HepG2 (cell line): ENCODE measurements around the gene MSMB. TPM values are rescaled to one million over a fixed set of nuclear protein-coding genes. Genes with fewer than 3 reads are reported as not detected.

Experiments used
- ARNTL ChIP-seq: sonication (generic); formaldehyde crosslinking; IDR thresholded peaks from 2 replicates; pipeline ENCODE4 v1.4.0; 2020; ENCODE audit warnings: mild to moderate bottlenecking, missing genetic modification reagents
- EHMT2 ChIP-seq: fragments of 200-600 bp; sonication (generic); IDR thresholded peaks from 2 replicates; pipeline ENCODE4 v1.7.0; 2017; ENCODE audit warnings: antibody characterized with exemption, low read depth, low read length, borderline replicate concordance
- FOXC1 ChIP-seq: sonication (generic); formaldehyde crosslinking; IDR thresholded peaks from 2 replicates; pipeline ENCODE4 v1.8.0; 2022; ENCODE audit warnings: mild to moderate bottlenecking, missing genetic modification reagents, borderline replicate concordance
- KDM2A ChIP-seq: sonication (generic); formaldehyde crosslinking; IDR thresholded peaks from 2 replicates; pipeline ENCODE4 v1.4.0; 2020; ENCODE audit warnings: low read depth, missing genetic modification reagents, borderline replicate concordance
- MAFK ChIP-seq, 2 experiments: IDR thresholded peaks in 1 of 2; conservative IDR thresholded peaks in 1 of 2; 2 replicates each; pipeline ENCODE4 v1.6.1; 2011; ENCODE audit warnings: improper control_type of control experiment in 2 of 2, low read length in 2 of 2
- SMARCE1 ChIP-seq: fragments of 450-650 bp; IDR thresholded peaks from 2 replicates; pipeline ENCODE4 v1.6.1; 2017; ENCODE audit warnings: borderline replicate concordance
- SMC3 ChIP-seq: IDR thresholded peaks from 2 replicates; pipeline ENCODE4 v1.6.1; 2011; ENCODE audit warnings: low read length, improper control_type of control experiment
- ZBTB1 ChIP-seq: sonication (generic); formaldehyde crosslinking; IDR thresholded peaks from 2 replicates; pipeline ENCODE4 v1.4.0; 2020; ENCODE audit warnings: missing genetic modification reagents, borderline replicate concordance
- ZKSCAN5 ChIP-seq: sonication (generic); formaldehyde crosslinking; IDR thresholded peaks from 2 replicates; pipeline ENCODE4 v1.5.1; 2020; ENCODE audit warnings: mild to moderate bottlenecking, missing genetic modification reagents
- ZNF256 ChIP-seq: sonication (generic); formaldehyde crosslinking; conservative IDR thresholded peaks from 2 replicates; pipeline ENCODE4 v1.4.0; 2020; ENCODE audit warnings: missing genetic modification reagents
- ZNF3 ChIP-seq: IDR thresholded peaks from 2 replicates; pipeline ENCODE4 v1.7.0; 2017; ENCODE audit warnings: inconsistent platforms
- ZNF562 ChIP-seq: sonication (generic); formaldehyde crosslinking; IDR thresholded peaks from 2 replicates; pipeline ENCODE4 v1.8.0; 2022; ENCODE audit warnings: missing genetic modification reagents, borderline replicate concordance
- ZNF747 ChIP-seq: sonication (generic); formaldehyde crosslinking; IDR thresholded peaks from 2 replicates; pipeline ENCODE4 v1.8.1; 2023; ENCODE audit warnings: missing genetic modification reagents, mild to moderate bottlenecking, borderline replicate concordance
- ZSCAN22 ChIP-seq: sonication (generic); formaldehyde crosslinking; IDR thresholded peaks from 2 replicates; pipeline ENCODE4 v1.4.0; 2020; ENCODE audit warnings: mild to moderate bottlenecking, missing genetic modification reagents
- polyA plus RNA-seq, 8 experiments: library from polyadenylated mRNA; depleted of rRNA in 3 of 8; stranded (reverse) in 7 of 8; unstranded in 1 of 8; fragments of >200 nt; fragmentation: Illumina TruSeq in 4 of 8; extraction: Trizol in 4 of 8; gene quantifications; 2 replicates each; pipeline versions ENCODE4 v1.2.1 to v1.2.3, GENCODE V29; 2011 to 2016; ENCODE audit warnings: low read depth in 4 of 8, missing spikeins in 1 of 8, mixed read lengths in 1 of 8; ENCODE audit not compliant: insufficient read depth in 1 of 8
- total RNA-seq, 5 experiments: library from RNA; depleted of rRNA; stranded (reverse); fragments of >200 nt; fragmentation: Illumina TruSeq; extraction: Trizol; gene quantifications; 2 replicates each; pipeline ENCODE4 v1.2.3, GENCODE V29; 2016; ENCODE audit warnings: low read depth in 1 of 5
- TF ChIP-seq, protein P1 (sequence below): sonication (generic); formaldehyde crosslinking; IDR thresholded peaks from 2 replicates; pipeline ENCODE4 v1.4.0; 2020; ENCODE audit warnings: missing genetic modification reagents
- TF ChIP-seq, protein P2 (sequence below): IDR thresholded peaks from 2 replicates; pipeline ENCODE4 v1.6.1; 2016; ENCODE audit warnings: missing genetic modification reagents, missing compliant biosample characterization
- TF ChIP-seq, protein P3 (sequence below): sonication (generic); formaldehyde crosslinking; IDR thresholded peaks from 2 replicates; pipeline ENCODE4 v1.4.0; 2020; ENCODE audit warnings: missing genetic modification reagents

Gene MSMB
- total and polyA plus RNA-seq, 2 of the 13 experiments (the other 11 are each of a cell fraction or from before 2014, with no cell fraction given): 0.84 TPM; not detected in 1

DNA sequence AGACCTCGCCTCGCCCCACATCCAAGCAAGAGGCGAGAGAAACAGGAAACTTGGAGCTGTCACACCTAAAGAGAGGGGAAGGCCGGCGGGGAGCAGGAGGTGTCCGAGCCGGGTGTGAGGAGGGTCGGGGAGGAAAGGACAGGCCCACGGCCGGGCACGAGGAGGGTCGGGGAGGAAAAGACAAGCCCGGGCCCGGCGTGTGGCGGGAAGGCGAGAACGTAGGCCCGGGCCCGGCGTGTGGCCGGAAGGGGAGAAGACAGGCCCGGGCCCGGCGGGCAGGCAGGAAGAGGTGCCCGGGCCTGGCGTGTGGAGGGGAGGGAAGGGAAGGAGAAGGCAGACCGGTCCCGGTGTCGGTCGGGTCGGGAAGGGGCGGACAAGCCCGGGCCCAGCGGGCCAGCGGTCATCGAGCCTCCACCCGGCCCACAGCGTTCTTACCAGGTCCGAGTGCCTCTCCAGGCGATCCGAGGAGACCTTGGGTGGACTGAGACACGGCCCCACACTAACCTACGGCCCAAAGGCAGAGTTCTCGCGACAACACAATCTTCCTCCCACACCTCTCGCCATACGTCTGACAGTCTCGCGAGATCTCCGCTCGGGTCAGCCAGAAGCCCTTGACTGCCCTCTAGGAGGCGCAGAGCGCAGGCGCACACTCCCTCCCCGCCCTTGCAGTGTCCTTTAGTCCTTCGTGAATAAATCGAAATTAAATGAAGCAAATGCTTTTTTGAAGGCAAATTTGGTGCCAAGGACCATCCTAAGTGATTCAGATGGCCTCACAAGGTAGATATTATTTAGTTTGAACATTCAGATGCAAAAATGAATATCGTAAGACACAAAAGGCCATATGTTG is 15.8 kb downstream of the MSMB start, which contains the start of gene NCOA4 (continued):
- TF ChIP-seq, protein P1, sequence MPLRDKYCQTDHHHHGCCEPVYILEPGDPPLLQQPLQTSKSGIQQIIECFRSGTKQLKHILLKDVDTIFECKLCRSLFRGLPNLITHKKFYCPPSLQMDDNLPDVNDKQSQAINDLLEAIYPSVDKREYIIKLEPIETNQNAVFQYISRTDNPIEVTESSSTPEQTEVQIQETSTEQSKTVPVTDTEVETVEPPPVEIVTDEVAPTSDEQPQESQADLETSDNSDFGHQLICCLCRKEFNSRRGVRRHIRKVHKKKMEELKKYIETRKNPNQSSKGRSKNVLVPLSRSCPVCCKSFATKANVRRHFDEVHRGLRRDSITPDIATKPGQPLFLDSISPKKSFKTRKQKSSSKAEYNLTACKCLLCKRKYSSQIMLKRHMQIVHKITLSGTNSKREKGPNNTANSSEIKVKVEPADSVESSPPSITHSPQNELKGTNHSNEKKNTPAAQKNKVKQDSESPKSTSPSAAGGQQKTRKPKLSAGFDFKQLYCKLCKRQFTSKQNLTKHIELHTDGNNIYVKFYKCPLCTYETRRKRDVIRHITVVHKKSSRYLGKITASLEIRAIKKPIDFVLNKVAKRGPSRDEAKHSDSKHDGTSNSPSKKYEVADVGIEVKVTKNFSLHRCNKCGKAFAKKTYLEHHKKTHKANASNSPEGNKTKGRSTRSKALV: no peak
- TF ChIP-seq ARNTL (CRISPR knock-in tag): 0 out of 2 replicates have a peak, but pooled peaks have one; percentile 62
- TF ChIP-seq ZNF747 (CRISPR knock-in tag): peak; percentile 49; the same call in 1 of the 2 replicates
- TF ChIP-seq SMARCE1: no peak
- no peak for TF ChIP-seq ZNF562 (CRISPR knock-in tag)
- peak; percentile 60; the same call in 1 of the 2 replicates for TF ChIP-seq FOXC1
- no peak for TF ChIP-seq MAFK (conservative IDR thresholded peaks at IDR 0.05 in 1 of 2, IDR thresholded peaks at IDR 0.05 in 1 of 2; ENCODE audit: low read length in 2 of 2)
- TF ChIP-seq, protein P2, sequence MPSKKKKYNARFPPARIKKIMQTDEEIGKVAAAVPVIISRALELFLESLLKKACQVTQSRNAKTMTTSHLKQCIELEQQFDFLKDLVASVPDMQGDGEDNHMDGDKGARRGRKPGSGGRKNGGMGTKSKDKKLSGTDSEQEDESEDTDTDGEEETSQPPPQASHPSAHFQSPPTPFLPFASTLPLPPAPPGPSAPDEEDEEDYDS (CRISPR knock-in tag): peak; percentile 93
- TF ChIP-seq ZNF256 (CRISPR knock-in tag): 0 out of 2 replicates have a peak, but pooled peaks have one; percentile 25
- no peak for TF ChIP-seq ZNF3 (CRISPR knock-in tag)
- TF ChIP-seq EHMT2: no peak
- TF ChIP-seq ZKSCAN5: no peak
- 0 out of 2 replicates have a peak, but pooled peaks have one; percentile 36 for TF ChIP-seq ZSCAN22
- TF ChIP-seq SMC3: no peak
- 0 out of 2 replicates have a peak, but pooled peaks have one; percentile 32 for TF ChIP-seq ZBTB1 (CRISPR knock-in tag)
- TF ChIP-seq KDM2A: peak; percentile 71; the same call in 1 of the 2 replicates
- TF ChIP-seq, protein P3, sequence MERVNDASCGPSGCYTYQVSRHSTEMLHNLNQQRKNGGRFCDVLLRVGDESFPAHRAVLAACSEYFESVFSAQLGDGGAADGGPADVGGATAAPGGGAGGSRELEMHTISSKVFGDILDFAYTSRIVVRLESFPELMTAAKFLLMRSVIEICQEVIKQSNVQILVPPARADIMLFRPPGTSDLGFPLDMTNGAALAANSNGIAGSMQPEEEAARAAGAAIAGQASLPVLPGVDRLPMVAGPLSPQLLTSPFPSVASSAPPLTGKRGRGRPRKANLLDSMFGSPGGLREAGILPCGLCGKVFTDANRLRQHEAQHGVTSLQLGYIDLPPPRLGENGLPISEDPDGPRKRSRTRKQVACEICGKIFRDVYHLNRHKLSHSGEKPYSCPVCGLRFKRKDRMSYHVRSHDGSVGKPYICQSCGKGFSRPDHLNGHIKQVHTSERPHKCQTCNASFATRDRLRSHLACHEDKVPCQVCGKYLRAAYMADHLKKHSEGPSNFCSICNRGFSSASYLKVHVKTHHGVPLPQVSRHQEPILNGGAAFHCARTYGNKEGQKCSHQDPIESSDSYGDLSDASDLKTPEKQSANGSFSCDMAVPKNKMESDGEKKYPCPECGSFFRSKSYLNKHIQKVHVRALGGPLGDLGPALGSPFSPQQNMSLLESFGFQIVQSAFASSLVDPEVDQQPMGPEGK: peak; percentile 19; the same call in 1 of the 2 replicates
